GM21381 (cell line): ENCODE measurements around the gene SPPL2A.

Source experiments
- ATAC-seq: cut with Tn5 transposase; IDR thresholded peaks from one replicate; pipeline ENCODE4 v1.9.1; 2021; ENCODE audit warnings: mild to moderate bottlenecking, moderate library complexity; ENCODE audit not compliant: unreplicated experiment

The SPPL2A gene

GRCh38 chr15:50687302-50687902 lies 78.1 kb downstream of the SPPL2A start:
- no peak for ATAC-seq

GRCh38 chr15:50686469-50687301 lies 78.8 kb downstream of the SPPL2A start, which contains the start of gene TRPM7:
TSS of gene TRPM7 (minus strand) at chr15:50686797. CDS start at chr15:50686533, 264 bp downstream.
- peak; percentile 85 for ATAC-seq

GRCh38 chr15:50685976-50686468 lies 79.5 kb downstream of the SPPL2A start:
- ATAC-seq = peak; percentile 54

- no peak for ATAC-seq
These were observed 80.1 kb downstream of the SPPL2A start for GRCh38 chr15:50685191-50685975.

- ATAC-seq = no peak
These were observed 84.0 kb downstream of the SPPL2A start for GRCh38 chr15:50681467-50681866.

- ATAC-seq = no peak
These were observed 88.6 kb downstream of the SPPL2A start for GRCh38 chr15:50676799-50677483.

GRCh38 chr15:50675535-50676144 lies 89.9 kb downstream of the SPPL2A start:
- no peak for ATAC-seq

- ATAC-seq = no peak
These were observed 95.4 kb downstream of the SPPL2A start for GRCh38 chr15:50670115-50670514.

GRCh38 chr15:50669611-50670010 lies 95.9 kb downstream of the SPPL2A start:
- no peak for ATAC-seq

- ATAC-seq = no peak
These were observed 99.6 kb downstream of the SPPL2A start for GRCh38 chr15:50665938-50666337.

GRCh38 chr15:50655555-50655954 lies 110.0 kb downstream of the SPPL2A start:
- no peak for ATAC-seq

GRCh38 chr15:50653156-50653743 lies 112.3 kb downstream of the SPPL2A start:
- no peak for ATAC-seq

- ATAC-seq = no peak
These were observed 112.8 kb downstream of the SPPL2A start for GRCh38 chr15:50652671-50653070.
